ENCODE results near the gene KRT79. TPM values are rescaled to one million over a fixed set of nuclear protein-coding genes. Genes with fewer than 3 reads are reported as not detected.

KRT79 gene
- total RNA-seq, 1 donor from 2014 or later, result 1.7 TPM

DNA sequence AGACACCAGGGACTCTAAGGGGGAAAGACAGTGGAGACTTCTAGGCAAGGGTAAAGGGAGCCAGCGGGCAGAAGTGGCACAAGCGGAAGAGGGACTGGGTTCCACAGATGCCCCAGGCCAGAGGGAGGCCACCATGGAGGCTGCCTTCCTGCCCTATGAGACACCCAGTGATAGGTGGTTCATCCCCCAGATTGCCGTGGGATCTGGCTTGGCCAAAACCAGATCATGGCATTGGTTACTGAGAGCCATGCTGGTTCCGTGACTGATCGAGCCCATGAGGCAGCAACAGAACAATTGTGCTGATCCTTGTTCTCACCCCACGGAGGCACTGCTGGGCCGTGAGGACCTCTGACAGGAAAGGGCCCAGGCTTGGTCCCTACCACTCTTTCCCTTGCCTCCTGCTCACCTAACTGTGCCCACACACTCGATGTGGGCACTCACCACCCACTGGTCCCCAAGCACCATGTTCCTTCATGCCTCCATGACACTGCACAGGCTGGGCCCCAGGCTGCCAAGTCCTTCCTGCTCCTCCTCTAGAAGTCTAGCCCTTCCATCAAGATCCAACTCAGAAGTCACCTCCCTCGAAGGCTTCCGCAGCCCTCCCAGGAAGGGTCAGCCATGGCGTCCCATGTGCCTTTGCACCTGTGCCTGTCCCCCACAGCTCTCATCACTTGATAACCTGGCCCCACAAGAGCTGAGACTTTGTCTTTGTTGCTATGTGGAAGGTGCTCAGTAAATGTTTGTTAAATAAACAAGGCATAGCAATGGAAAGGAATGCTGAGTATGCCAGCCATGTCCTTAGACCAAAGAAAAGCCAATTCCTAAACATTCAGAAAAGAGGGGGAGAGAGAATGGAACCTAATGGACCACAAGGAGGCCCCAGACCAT is 7.3 kb downstream of the KRT79 start:
- Histone ChIP-seq H3K9me3 (no peaks in the 10 kb centered on the region), H3K4me1 (no peaks in the 10 kb centered on the region), H3K36me3 (no peaks in the 10 kb centered on the region), H3K27ac (no peak overlapping the region), H3K4me3 (no peak overlapping the region), H3K27me3 (no peaks in the 10 kb centered on the region)
- TF ChIP-seq CTCF (IDR thresholded peaks at IDR 0.05), result no peak
- TF ChIP-seq POLR2AphosphoS5 (IDR thresholded peaks at IDR 0.05; ENCODE audit: insufficient read depth in 1 of 2, low read depth in 1 of 2), result no peak
- no peak for TF ChIP-seq POLR2A (IDR thresholded peaks at IDR 0.05)
- DNase-seq (ENCODE audit: extremely low spot score in 2 of 2), result no peak
- intact Hi-C loops (cut with DNase I), result no loop called here

- Histone ChIP-seq H3K9me3 (no peaks in the 10 kb centered on the region), H3K4me3 (no peak overlapping the region), H3K27me3 (no peaks in the 10 kb centered on the region), H3K27ac (no peak overlapping the region), H3K36me3 (no peaks in the 10 kb centered on the region), H3K4me1 (no peaks in the 10 kb centered on the region)
- intact Hi-C loops (cut with DNase I), result no loop called here
- no peak for DNase-seq (ENCODE audit: extremely low spot score in 2 of 2)
- no peak for TF ChIP-seq CTCF (IDR thresholded peaks at IDR 0.05)
- no peak for TF ChIP-seq POLR2A (IDR thresholded peaks at IDR 0.05)
- TF ChIP-seq POLR2AphosphoS5 (IDR thresholded peaks at IDR 0.05; ENCODE audit: insufficient read depth in 1 of 2, low read depth in 1 of 2), result no peak
These were observed 8.2 kb downstream of the KRT79 start for GRCh38 chr12:52825961-52826360.

DNA sequence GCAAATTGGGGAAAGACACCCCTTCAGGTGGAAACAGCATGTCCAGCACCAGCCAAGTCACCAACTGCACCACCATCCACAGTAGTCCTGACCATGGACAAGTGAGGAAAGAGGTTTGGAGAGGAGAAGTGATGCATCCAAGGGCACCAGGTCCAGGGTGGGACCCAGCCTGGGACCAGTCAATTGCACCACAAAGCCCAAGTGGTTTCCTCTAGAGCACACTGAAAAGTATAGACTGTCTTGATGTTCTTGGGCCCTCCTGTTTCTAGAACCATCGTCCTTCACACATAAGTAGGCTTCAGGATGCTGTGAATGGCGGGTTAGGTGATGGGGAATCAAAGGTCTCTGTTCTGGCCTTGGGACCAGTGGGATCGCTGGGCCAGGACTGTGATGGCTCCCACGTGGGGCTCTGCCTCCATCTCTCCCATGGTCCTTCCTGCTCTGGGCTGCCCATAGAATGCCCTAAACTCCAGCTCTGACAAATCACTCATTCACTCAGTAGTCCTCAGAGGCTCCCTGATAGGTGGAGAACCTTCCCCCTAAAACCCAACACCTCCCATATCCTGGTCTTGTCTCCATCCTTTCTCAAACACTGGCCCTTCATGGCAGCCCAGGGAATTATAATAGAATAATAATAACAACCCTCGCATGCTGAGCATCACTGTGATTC is 9.2 kb downstream of the KRT79 start:
- no peak for TF ChIP-seq POLR2A (IDR thresholded peaks at IDR 0.05)
- no peak for TF ChIP-seq CTCF (IDR thresholded peaks at IDR 0.05)
- no peak for TF ChIP-seq POLR2AphosphoS5 (IDR thresholded peaks at IDR 0.05; ENCODE audit: insufficient read depth in 1 of 2, low read depth in 1 of 2)
- H3K9me3 ChIP-seq, result no peaks in the 10 kb centered on the region
- H3K27me3 ChIP-seq, result no peaks in the 10 kb centered on the region
- intact Hi-C loops (cut with DNase I), result no loop called here
- DNase-seq (ENCODE audit: extremely low spot score in 2 of 2), result no peak
- no peak overlapping the region for H3K4me3 ChIP-seq
- no peaks in the 10 kb centered on the region for H3K4me1 ChIP-seq
- H3K27ac ChIP-seq, result no peak overlapping the region
- H3K36me3 ChIP-seq, result no peaks in the 10 kb centered on the region

GRCh38 chr12:52823761-52824450 is 10.2 kb downstream of the KRT79 start:
- no peak for DNase-seq (ENCODE audit: extremely low spot score in 2 of 2)

More at GRCh38 chr12:52823761-52824450, 10.2 kb downstream of the KRT79 start:
- intact Hi-C loops (cut with DNase I), result no loop called here
- TF ChIP-seq POLR2AphosphoS5 (IDR thresholded peaks at IDR 0.05; ENCODE audit: insufficient read depth in 1 of 2, low read depth in 1 of 2) (no peak), POLR2A (IDR thresholded peaks at IDR 0.05) (no peak), CTCF (IDR thresholded peaks at IDR 0.05) (no peak)
- Histone ChIP-seq H3K4me3 (no peak overlapping the region), H3K27ac (no peak overlapping the region), H3K4me1 (no peaks in the 10 kb centered on the region), H3K27me3 (no peaks in the 10 kb centered on the region), H3K36me3 (no peaks in the 10 kb centered on the region), H3K9me3 (no peaks in the 10 kb centered on the region)

All from vagina (tissue), 2 donors.